PC-9 (cell line): ENCODE results near the gene CCDC18.

Experiments used
- EZH2 ChIP-seq: fragments of 200-600 bp; sonication (generic); IDR thresholded peaks from 2 replicates; pipeline ENCODE4 v1.8.0; 2017; ENCODE audit warnings: antibody characterized with exemption, low read depth
- TF ChIP-seq, protein P1 (sequence below): fragments of 200-600 bp; sonication (generic); conservative IDR thresholded peaks from 2 replicates; pipeline ENCODE4 v1.6.1; 2017; ENCODE audit warnings: mixed run types, antibody characterized with exemption, mild to moderate bottlenecking, moderate library complexity

DNA sequence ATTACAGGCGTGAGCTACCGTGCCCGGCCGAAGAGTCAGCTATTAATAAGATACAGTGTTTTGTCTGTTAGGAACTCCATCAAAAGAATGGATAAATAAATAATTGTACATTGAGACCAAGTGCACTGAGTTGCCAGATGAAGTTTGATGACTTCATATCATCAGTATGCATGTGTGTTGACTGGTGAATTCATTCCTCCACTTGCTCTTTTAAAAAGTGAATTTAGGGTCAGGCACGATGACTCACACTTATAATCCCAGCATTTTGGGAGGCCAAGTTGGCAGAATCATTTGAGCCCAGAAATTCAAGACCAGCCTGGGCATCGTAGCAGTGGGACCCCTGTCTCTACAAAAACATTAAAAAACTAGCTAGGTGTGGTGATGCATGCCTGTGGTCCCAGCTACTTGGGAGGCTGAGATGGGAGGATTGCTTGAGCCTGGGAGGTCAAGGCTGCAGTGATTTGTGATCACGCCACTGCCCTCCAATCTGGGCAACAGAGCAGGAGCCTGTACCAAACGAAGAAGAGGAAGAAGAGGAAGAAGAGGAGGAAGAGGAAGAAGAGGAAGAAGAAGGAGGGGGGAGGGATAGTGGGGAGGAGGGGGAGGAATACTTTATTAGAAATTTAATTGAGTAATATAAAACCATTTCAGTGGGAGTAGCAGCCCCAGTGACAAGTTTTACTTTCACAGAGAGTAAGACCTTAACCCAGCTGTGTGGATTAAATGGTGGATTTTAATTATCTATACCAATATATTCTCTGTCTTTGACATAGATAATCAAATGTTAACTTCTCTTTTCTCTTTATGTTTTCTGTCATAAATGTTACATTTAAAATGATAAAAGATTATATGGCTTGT is 74.9 kb downstream of the CCDC18 start:
- TF ChIP-seq, protein P1, sequence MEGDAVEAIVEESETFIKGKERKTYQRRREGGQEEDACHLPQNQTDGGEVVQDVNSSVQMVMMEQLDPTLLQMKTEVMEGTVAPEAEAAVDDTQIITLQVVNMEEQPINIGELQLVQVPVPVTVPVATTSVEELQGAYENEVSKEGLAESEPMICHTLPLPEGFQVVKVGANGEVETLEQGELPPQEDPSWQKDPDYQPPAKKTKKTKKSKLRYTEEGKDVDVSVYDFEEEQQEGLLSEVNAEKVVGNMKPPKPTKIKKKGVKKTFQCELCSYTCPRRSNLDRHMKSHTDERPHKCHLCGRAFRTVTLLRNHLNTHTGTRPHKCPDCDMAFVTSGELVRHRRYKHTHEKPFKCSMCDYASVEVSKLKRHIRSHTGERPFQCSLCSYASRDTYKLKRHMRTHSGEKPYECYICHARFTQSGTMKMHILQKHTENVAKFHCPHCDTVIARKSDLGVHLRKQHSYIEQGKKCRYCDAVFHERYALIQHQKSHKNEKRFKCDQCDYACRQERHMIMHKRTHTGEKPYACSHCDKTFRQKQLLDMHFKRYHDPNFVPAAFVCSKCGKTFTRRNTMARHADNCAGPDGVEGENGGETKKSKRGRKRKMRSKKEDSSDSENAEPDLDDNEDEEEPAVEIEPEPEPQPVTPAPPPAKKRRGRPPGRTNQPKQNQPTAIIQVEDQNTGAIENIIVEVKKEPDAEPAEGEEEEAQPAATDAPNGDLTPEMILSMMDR, result no peak
- TF ChIP-seq EZH2, result no peak
